ENCODE data around the gene S100A3.

Gene S100A3

GRCh38 chr1:153547560-153548551, 1.2 kb downstream of the S100A3 start:
- DNase-seq (ENCODE audit: low read depth): no peak

DNA sequence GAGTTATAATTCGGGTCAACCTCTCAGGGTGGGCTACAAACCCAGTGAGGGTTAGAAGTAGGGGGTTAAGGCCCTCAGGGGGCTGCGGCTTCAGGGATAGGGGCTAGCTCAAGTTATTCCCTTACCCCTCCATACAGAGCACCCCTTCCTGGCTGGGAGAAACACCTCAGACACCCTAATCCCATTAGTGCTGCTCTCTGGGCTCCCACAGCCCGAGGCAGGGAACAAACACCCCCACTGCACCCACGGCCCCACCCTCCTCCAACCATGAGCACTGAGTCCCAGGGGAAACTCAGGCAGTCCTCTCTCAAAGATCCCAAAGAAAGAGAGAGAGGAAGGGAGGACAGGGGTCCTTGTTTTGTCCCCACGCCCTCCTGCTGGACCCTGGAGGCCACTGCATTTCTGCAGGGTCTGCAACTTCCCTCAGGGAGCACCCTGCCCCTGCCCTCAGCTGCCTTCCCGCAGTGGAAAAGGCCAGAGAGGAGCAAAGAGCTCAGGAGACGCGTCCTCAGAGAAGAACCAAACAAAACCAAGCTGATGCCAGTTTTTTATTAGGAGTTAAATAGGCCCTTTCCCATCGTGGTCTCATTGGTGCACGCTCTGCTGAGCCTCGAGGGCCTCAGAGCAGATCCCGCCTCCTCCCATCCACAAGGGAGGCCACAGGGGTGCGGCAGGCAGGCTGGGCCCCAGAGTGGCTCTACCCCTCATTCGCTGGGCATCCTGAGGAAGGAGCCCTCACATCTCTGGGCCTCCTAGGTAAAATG, 2.1 kb downstream of the S100A3 start:
- no peak for DNase-seq (ENCODE audit: low read depth)

- no peak for DNase-seq (ENCODE audit: low read depth)
Measured at GRCh38 chr1:153546371-153546770, 2.7 kb downstream of the S100A3 start.

GRCh38 chr1:153545067-153546055, 3.7 kb downstream of the S100A3 start, which contains the start of gene S100A4:
Gene S100A4, minus strand, starts transcription at chr1:153545806. Its CDS starts 1,012 bp downstream, at chr1:153544794.
- peak; percentile 93 for DNase-seq (ENCODE audit: low read depth)

GRCh38 chr1:153544453-153545066, 4.5 kb downstream of the S100A3 start:
- DNase-seq (ENCODE audit: low read depth): no peak

GRCh38 chr1:153543736-153544135, 5.3 kb downstream of the S100A3 start:
- DNase-seq (ENCODE audit: low read depth): no peak

DNA sequence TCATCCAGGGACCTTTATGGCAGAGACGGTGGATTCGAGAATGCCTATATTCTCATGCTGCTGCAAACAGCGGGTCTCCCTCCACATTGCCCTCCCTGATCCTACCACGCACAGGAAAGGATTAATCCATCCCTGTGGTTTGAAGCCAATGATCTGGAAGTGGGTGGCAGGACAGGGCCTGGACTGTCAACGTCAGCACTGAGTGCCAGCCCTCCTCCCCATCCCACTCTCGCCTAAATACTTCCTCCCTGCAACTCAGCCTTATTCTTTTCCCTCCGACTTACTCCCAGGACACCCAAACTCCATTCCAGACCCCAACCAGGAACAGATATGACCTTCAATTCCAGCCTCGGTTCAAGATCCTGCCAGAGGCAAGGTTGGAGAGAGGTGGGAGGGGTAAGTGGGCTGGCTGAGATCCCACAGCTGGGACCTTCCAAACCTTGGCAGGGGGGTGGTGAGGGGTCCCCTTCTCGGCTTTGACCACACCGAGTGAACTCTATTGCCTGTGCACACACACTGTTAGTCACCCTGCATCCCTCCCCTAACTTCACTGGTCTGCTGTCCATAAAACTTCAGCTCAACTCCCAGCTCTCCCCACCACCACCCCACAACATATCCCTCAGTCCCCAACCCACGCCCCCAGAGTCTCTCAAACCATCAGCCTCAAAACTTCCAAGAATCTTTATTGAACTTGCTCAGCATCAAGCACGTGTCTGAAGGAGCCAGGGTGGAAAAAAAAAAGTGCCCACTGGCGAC, 5.9 kb downstream of the S100A3 start:
- DNase-seq (ENCODE audit: low read depth): no peak

GRCh38 chr1:153541641-153542590, 7.1 kb downstream of the S100A3 start:
- no peak for DNase-seq (ENCODE audit: low read depth)

- no peak for DNase-seq (ENCODE audit: low read depth)
Measured at GRCh38 chr1:153540394-153541361, 8.4 kb downstream of the S100A3 start, which contains the start of gene S100A5. Gene S100A5, minus strand, starts transcription at chr1:153540934. Its CDS starts 743 bp downstream, at chr1:153540191.

- no peak for DNase-seq (ENCODE audit: low read depth)
Measured at GRCh38 chr1:153539395-153540093, 9.5 kb downstream of the S100A3 start.

- no peak for DNase-seq (ENCODE audit: low read depth)
Measured at GRCh38 chr1:153538315-153538821, 10.7 kb downstream of the S100A3 start.

GRCh38 chr1:153537376-153537730, 11.7 kb downstream of the S100A3 start:
- DNase-seq (ENCODE audit: low read depth): no peak

DNA sequence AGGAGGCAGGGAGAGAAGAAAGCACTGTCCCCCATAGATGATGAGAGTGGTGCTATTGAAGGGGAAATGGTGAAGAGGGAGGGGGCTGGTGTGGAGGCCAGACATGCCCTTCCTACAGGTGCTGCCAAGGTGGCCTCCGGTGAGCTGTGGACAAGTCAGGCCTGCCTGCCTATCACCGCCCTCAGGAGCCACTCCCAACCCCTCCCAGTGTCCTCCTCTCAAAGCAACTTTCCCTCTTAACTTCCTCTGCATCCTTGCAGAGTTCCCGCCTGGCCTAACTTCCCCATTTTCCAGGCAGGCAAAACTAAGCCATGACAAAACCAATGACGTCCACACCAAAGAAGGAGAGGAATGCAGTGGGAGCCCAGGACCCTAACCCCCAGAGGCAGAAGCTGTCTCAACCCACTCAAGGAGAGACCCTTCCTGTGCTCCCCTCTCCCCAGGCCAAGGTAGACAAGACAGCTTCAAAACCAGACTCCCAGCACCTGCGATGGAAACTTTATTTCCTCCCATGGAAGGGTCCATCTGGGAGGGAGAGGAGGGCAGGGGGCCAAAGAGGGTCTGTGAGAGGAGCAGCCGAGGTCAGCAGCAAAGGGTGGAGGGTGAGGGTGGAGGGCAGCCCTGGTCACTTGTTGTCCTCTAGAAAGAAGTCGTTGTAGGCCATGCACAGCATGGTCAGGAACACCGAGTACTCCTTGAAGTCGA, 12.2 kb downstream of the S100A3 start:
- DNase-seq (ENCODE audit: low read depth): no peak

GRCh38 chr1:153536012-153536670, 12.9 kb downstream of the S100A3 start:
- peak; percentile 75 for DNase-seq (ENCODE audit: low read depth)

GRCh38 chr1:153535242-153536011, 13.6 kb downstream of the S100A3 start, which contains the start of gene S100A6:
Gene S100A6, minus strand, starts transcription at chr1:153535991. Its CDS starts 652 bp downstream, at chr1:153535339.
- DNase-seq (ENCODE audit: low read depth): no peak

Data from activated T-cell treated with anti-CD3 and anti-CD28 coated beads for 48 hours (primary cell).